SW480 (cell line): ENCODE data around the gene BMPR2.
"Not testable (repeated sequence)": the region's sequence is repeated elsewhere in the genome, so short reads cannot be mapped to it uniquely, and the experiment has no call there.

Experiments
- DNase-seq: peaks from one replicate; pipeline ENCODE4 v3.0.0-alpha.2; 2016; ENCODE audit warnings: low spot score

Gene BMPR2

DNA sequence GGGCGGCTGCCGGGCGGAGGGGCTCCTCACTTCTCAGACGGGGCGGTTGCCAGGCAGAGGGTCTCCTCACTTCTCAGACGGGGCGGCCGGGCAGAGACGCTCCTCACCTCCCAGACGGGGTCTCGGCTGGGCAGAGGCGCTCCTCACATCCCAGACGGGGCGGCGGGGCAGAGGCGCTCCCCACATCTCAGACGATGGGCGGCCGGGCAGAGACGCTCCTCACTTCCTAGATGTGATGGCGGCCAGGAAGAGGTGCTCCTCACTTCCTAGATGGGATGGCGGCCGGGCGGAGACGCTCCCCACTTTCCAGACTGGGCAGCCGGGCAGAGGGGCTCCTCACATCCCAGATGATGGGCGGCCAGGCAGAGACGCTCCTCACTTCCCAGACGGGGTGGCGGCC, 159.2 kb downstream of the BMPR2 start:
- not testable (repeated sequence) for DNase-seq

DNA sequence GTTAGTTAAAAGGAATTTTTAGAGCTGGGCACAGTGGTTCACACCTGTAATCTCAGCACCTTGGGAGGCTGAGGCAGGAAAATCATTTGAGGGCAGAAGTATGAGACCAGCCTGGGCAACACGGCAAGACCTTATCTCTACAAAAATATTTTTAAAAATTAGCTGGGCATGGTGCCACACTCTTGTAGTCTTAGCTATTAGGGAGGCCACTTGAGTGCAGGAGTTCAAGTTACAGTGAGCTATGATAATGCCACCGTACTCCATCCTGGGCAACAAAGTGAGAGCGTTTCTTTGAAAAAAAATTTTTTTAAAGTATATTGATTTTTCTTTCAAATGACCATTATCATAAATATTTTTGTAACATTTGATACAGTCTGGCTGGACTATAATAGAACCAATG, 165.0 kb downstream of the BMPR2 start:
- no peak for DNase-seq

DNA sequence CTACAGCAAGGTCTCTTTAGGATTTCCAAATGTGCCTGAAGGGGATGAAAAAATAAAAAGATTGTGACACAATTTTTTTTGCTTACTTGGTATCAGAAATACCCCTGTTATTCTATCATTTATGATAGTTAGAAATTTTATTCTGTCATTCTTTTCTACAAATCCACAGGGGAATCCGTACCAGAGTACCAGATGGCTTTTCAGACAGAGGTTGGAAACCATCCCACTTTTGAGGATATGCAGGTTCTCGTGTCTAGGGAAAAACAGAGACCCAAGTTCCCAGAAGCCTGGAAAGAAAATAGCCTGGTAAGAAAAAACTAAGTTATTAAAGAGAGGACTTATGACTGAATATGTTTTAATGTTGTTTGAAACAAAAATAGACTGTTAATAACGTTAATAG, 166.0 kb downstream of the BMPR2 start:
- no peak for DNase-seq

DNA sequence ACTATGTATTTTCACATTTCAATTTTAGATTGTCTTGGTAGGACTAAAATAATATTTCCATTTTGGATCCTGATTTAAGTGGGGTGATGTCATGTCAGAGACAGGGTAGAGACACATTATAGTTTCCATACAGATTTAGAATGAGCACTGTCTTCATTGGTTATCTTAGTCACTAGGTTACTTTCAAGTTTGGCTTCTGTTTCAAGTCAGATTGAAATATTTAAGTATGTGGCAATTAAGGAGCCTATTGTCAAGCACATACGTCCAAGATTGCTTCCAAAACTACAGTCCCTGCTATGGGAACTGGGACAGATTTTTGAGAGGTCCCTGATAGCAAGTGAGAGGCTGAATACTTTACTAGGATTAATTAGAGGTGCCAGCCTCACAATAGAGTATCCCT, 169.4 kb downstream of the BMPR2 start:
- no peak for DNase-seq

DNA sequence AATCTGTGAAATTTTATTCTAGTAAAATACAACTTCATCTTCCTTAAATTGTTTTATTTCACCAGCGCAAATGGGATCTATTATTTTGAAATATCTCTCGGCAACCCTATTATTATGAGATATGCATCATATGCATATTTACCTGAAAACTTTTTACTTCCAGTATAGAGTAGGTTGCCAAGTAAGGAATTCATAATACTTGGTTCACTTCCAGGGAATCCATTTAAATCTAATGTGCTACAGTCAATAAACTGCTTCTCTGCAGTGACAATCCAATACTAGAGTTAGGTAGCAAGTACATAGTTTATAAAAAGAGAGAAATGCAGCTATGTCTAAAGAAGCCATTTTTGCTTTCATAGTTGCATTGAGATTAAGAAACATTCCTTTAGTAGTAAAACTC, 169.8 kb downstream of the BMPR2 start:
- DNase-seq: no peak

DNA sequence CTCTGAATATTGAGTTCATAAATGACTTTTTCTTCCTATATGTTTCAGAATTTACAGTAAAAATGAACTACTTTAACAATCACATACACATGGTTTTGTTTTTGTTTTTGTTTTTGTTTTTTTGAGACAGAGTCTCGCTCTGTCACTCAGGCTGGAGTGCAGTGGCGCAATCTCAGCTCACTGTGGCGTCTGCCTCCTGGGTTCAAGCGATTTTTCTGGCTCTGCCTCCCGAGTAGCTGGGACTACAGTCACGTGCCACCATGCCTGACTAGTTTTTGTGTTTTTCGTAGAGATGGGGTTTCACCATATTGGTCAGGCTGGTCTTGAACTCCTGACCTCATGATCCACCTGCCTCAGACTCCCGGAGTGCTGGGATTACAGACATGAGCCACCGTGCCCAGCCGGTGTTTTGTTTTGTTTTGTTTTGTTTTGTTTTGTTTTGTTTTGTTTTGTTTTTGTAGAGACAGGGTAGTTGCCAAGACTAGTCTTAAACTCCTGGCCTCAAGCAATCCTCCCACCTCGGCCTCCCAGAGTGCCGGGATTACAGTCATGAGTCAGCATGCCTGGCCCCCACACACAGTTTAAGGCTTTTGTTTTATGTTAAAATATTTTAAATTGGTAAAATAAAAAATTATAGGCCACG, 170.5 kb downstream of the BMPR2 start:
- not testable (repeated sequence) for DNase-seq

DNA sequence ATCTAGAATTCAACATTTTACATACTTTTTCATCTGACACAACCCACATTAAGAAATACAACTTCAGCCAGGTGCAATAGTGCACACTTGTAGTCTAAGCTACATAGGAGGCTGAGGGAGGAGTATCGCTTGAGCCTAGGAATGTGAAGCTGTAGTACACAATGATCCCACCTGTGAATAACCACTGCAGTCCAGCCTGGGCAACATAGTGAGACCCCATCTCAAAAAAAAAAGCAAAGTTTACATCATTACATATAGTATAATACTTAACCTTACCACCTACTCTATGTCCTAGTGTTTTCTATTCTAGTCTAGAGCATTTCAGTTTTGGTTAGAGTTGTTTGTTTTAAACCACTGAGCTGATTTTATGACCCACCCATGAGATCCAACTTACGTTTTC, 172.1 kb downstream of the BMPR2 start:
- DNase-seq: no peak

DNA sequence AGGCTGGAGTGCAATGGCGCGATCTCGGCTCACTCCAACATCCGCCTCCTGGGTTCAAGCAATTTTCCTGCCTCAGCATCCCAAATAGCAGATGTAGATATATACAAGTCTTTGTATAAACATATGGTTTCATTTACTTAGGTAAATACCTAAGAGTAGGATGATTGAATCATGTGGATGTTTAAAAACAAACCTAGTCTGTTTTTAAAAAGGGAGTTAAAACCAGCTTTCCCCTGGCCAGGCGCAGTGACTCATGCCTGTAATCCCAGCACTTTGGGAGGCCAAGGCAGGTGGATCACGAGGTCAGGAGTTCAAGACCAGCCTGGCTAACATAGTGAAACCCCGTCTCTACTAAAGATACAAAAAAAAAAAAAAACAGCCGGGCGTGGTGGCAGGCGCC, 174.9 kb downstream of the BMPR2 start:
- DNase-seq: not testable (repeated sequence)

DNA sequence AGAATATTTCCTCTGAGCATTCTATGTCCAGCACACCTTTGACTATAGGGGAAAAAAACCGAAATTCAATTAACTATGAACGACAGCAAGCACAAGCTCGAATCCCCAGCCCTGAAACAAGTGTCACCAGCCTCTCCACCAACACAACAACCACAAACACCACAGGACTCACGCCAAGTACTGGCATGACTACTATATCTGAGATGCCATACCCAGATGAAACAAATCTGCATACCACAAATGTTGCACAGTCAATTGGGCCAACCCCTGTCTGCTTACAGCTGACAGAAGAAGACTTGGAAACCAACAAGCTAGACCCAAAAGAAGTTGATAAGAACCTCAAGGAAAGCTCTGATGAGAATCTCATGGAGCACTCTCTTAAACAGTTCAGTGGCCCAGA, 179.2 kb downstream of the BMPR2 start:
- no peak for DNase-seq

DNA sequence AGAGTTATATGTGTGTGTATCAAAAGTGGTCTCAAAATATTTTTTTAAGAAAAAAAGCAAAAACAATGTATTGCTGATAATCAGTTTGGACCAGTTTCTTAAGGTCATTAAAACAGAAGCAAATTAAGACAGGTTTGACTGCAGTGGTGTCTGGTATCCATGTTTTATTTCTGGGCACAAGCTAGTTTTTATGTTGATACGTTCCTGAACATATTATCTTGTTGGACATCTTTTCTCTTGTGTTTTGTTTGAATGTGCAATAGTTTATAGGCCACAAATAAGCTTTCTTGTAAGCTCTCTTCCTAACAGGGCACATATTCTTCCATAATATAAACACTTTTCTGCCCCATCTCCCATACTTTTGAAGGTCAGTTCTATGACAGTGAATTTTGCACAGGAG, 184.1 kb downstream of the BMPR2 start:
- DNase-seq: no peak

DNA sequence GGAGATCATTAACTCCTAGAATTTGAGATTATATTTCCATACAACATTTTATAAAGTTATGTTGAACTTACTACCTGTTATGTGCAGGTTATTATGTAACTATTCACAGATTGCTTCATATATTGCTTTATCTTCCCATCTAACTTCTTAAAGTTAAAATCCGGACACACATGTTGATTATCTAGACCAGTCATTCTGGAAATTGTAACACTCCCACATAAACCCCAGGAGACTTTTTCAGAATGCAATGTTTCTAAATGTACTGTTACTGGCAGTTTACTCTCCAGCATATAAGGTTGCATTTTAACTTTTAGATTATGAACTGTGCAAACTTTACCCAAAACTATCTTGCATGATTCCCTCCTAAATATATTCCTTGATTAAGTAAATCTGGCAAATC, 188.1 kb downstream of the BMPR2 start:
- no peak for DNase-seq

DNA sequence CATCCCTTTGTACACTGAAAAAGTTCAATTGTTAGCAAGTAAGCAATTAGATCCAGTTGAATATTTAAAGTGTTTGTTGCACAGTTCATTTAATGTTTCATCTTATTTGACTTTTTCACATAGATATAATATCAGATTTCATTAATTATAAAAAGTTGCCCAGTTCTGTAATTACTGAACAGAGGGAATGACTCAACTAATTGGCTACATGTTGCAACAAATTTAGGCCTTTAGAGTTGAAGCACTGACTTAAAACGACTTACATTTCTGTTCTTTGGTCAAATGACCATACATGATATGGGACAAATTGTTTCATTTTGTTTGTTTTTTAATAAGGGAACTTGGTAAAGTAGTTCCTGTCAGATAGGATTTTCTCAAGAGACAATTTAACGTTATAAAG, 190.2 kb downstream of the BMPR2 start:
- DNase-seq: no peak

DNA sequence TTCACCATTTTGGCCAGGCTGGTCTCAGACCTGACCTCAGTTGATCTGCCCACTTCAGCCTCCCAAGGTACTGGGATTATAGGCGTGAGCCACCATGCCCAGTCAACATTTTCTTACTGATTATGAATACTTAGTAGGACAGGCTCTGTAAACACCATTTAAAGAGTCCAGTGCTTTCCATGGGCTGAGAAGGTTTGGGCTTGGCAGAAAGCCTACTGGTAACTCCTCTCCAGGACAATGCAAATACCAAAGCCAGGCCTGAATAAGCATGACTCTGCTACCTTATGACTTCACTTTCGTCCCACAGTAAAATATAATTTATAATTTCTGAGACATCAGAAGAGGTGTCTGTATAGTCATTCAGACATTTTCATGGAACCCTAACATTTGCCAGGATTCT, 198.4 kb downstream of the BMPR2 start:
- no peak for DNase-seq

DNA sequence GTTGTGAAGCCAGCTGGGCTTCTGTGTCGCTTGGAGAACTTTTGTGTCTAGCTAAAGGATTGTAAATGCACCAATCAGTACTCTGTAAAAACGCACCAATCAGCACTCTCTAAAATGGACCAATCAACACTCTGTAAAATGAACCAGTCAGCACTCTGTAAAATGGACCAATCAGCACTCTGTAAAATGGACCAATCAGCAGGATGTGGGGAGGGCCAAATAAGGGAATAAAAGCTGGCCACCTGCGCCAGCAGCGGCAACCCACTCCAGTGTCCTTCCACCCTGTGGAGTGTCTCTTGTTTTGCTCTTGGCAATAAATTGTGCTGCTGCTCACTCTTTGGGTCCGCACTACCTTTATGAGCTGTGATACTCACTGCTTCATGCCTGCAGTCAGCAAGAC, 199.1 kb downstream of the BMPR2 start:
- DNase-seq: not testable (repeated sequence)

DNA sequence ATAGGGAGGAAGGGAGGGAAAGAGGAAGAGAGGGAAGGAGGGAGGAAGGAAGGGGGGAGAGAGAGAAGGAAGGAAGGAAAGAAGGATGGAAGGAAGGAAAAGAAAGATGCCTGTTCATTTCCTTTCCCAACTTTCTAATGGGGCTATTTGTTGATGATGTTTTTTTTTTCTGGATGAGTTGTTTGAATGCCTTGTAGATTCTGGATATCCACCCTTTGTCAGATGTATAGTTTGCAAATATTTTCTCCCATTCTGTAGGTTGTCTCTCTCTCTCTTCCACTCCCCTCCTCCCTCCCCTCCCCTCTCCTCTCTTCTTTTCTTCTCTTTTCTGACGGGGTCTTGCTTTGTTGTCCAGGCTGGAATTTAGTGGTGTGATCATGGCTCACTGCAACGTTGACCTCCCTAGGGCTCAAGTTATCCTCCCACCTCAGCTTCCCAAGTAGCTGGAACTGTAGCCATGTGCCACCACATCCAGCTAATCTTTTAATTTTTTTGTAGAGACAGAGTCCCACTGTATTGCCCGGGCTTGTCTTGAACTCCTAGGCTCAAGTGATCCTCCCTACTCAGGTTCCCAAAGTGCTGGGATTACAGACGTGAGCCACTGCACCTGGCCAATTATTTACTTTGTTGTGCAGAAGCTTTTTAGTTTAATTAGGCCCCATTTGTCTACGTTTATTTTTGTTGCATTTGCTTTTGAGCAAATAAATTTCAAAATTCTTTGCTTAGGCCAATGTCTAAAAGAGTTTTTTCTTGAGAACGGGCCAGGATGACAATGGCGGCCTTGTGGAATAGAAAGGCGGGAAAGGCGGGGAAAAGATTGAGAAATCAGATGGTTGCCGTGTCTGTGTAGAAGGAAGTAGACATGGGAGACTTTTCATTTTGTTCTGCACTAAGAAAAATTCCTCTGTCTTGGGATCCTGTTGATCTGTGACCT, 201.4 kb downstream of the BMPR2 start:
- no peak for DNase-seq

DNA sequence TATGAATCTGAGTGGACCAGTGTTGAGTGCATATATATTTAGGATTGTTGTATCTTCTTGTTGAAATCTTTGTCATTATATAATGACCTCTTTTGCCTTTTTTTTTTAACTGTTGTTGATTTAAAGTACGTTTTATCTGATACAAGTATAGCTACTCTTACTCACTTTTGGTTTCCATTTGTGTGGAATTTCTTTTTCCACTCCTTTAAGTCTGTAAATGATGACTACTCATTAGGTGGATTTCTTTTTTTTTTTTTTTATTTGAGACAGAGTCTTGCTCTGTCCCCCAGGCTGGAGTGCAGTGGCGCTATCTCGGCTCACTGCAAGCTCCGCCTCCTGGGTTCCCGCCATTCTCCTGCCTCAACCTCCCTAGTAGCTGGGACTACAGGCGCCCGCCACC, 206.7 kb downstream of the BMPR2 start:
- not testable (repeated sequence) for DNase-seq

DNA sequence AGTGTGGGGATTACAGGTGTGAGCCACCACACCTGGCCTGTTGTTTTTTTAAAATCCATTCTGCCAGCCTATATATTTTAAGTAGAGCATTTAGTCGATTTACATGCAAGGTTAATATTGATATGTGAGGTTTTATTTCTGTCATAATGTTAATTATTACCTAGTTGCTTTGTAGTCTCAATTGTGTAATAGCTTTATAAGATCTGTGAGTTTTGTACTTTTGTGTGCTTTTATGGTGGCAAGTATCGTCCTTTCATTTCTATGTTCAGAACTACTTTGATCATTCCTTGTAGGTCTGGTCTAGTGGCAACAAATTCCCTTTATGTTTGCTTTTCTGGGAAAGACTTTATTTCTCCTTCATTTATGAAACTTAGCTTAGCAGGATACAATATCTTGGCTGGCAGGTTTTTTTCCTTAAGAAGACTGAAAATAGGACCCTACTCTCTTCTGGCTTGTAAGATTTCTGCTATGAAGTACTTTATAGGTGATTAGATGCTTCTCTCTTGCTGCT, 207.6 kb downstream of the BMPR2 start:
- no peak for DNase-seq

DNA sequence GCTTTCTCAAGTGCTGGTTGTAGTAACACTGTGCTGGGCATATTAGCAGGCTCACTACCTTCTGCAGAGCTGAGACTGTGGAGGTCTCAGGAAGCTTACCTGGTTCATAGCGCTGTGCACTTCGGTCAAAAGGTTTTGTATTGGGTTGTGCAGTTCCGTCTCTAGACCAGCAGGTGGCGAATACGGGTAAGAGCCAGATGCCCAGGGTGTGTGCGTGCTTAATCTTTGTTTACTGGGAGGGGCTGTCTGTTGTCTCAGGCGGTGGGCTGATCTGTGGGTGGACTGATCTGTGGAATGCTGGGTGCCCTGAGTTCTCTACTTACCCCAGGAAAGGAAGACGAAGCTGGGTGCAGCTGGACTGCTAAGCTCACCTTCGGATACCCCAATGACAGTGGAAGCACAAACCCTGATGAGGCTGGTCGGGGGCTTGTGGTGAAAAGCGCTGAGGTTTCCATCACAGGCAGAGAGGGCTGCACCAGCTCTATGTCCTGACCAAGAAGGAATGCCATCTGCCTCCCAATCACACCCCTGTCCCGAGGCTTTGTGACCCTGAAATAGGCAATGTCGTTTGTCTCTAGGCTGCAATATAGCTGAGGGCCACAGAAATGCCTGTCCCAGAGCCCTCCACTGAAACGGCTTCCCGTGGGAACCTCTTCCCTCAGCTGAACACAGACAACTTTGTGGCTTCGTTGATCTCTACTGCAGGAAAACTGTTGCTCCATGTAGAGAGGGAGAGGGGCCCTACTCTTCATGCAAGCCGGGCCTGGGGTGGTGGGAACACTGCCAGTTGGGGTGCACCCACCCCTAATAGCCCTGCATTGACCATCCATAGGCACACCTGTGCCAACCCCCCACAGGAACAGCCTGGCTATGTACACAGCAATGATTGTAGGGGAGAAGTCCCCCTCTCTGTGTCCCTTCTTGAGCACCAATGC, 212.8 kb downstream of the BMPR2 start:
- DNase-seq: peak; percentile 82

DNA sequence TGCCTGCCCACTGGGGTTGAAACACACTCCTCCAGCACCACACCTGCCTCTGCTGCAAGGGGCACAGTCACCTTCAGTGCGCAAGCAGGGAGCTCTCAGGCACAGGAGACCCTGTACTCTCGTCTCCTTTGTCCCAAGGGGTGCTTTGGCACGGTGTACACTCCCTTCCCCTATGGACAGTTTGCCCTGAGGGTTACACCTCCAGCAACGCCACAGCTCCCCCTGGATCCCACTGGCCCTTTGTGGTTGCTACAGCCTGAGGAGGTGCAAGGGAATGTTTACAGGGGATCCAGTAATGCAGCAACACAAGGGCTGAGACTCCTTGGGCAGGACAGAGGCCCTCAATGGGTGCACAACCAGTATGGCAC, 213.4 kb downstream of the BMPR2 start:
- no peak for DNase-seq

DNA sequence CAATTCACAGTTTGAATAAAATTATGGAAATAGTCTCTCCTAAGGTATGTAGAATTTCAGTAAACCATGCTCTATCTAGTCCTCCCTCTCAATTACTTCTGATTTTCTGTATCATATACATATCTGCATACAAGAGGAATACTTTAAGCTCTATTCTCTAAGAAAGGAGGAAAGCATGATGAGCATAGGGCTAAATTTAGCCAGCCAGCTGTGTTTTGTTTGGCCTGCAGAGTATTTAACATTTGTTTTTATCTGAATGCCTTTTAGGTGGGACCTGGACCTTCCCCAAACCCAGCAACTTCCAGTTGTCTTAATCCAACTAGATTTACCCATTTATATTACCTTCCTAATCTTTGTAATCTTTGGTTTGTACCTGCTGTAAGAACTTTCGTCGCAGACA, 216.4 kb downstream of the BMPR2 start:
- DNase-seq: no peak

DNA sequence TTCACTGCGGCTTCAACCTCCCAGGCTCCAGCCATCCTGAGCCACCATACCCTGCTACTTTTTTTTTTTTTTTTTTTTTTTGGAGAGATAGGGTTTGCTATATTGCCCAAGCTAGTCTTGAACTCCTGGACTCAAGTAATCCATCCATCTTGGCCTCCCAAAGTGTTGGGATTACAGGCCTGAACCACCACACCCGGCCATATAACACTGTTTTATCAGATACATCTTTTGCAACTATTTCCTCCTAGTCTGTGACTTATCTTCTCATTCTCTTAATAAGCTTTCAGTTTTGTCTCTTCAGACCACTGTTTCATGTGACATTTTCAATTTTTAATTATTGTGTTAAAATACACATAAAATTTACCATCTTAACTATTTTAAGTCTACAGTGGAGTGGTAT, 223.0 kb downstream of the BMPR2 start:
- DNase-seq: no peak

DNA sequence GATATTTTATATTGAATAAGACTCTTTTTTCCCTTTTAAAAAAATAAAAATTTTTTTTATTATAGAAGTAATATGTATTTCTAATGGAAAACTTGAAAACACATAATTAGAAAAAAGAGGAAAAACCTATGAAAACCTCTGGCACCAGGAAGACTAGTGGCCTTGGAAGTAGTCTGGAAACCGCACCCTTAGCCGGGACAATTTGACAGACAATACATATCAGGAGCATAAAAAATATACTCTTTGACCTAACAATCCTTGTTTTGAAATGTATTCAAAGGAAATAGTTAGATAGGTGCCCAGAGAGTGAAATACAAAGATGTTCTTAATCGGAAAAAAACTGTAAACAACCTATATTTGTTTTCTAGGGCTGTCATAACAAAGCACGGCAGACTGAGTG, 223.8 kb downstream of the BMPR2 start:
- DNase-seq: no peak
